Testis (tissue), 3 donors: ENCODE data around the gene COQ8B. TPM values are rescaled to one million over a fixed set of nuclear protein-coding genes. Genes with fewer than 3 reads are reported as not detected.
"Not testable (repeated sequence)": the region's sequence is repeated elsewhere in the genome, so short reads cannot be mapped to it uniquely, and the experiment has no call there.

Experiments
- DNase-seq: peaks from one replicate; pipeline ENCODE4 v3.0.0-alpha.2; 2019
- H3K27ac ChIP-seq, 2 donors: fragments of 200-600 bp; sonication (generic); one replicate each; pipeline ENCODE4 v1.5.1; 2019
- H3K27me3 ChIP-seq: fragments of 200-600 bp; sonication (generic); one replicate; pipeline ENCODE4 v1.5.1; 2019
- H3K36me3 ChIP-seq: fragments of 200-600 bp; sonication (generic); one replicate; pipeline ENCODE4 v1.5.1; 2017; ENCODE audit warnings: low read depth; ENCODE audit errors: missing control alignments
- H3K4me1 ChIP-seq: fragments of 200-600 bp; sonication (generic); one replicate; pipeline ENCODE4 v1.5.1; 2019
- H3K4me3 ChIP-seq, 2 donors: fragments of 200-600 bp; sonication (generic); one replicate each; pipeline ENCODE4 v1.5.1; 2017 to 2019
- H3K9me3 ChIP-seq: fragments of 200-600 bp; sonication (generic); one replicate; pipeline ENCODE4 v1.5.1; 2017
- POLR2A ChIP-seq: fragments of 450-650 bp; IDR thresholded peaks from one replicate; pipeline ENCODE4 v1.6.1; 2017; ENCODE audit warnings: antibody characterized with exemption, mild to moderate bottlenecking, moderate library complexity
- WGBS, 2 donors: methylation state at CpG; one replicate each; pipeline ENCODE4 v1.1.5; 2018; 5-methylcytosine and 5-hydroxymethylcytosine counted together
- intact Hi-C: fragments of 100-400 bp; cut with DNase I; formaldehyde crosslinking; loops from one replicate; pipeline ENCODE4 v1.15.1; 2023; ENCODE audit warnings: low total_unique reads
- polyA plus RNA-seq: library from polyadenylated mRNA; stranded (reverse); fragments of 350-450 nt; fragmentation: Illumina TruSeq; extraction: RNeasy Lipid Tissue Mini Kit (QIAGEN cat#74804); gene quantifications from one replicate; pipeline ENCODE4 v1.2.3, GENCODE V29; 2014; ENCODE audit warnings: low read depth, low replicate concordance; ENCODE audit not compliant: insufficient read depth
- total RNA-seq, 2 donors: library from RNA; depleted of rRNA; stranded (reverse); fragments of >200 nt; gene quantifications; one replicate each; pipeline ENCODE4 v1.2.3, GENCODE V29; 2016
- TF ChIP-seq, protein P1 (sequence below), 3 experiments: fragments of 450-650 bp in 2 of 3; fragments of 200-600 bp in 1 of 3; sonication (generic) in 1 of 3; IDR thresholded peaks; one replicate each; pipeline ENCODE4 v1.5.1; 2016 to 2019; ENCODE audit warnings: antibody characterized with exemption in 3 of 3, mild to moderate bottlenecking in 2 of 3, moderate library complexity in 1 of 3

The COQ8B gene
- total and polyA plus RNA-seq, 3 donors from 2014 or later = 43.8 to 71.7 (median 56.6) TPM

- peaks cover 14% of the 10 kb centered on the region for H3K4me1 ChIP-seq
- H3K4me3 ChIP-seq = peak overlapping the region in 1 of 2 donors; percentile 13
- no peaks in the 10 kb centered on the region for H3K27me3 ChIP-seq
- TF ChIP-seq POLR2A = no peak
- TF ChIP-seq, protein P1, sequence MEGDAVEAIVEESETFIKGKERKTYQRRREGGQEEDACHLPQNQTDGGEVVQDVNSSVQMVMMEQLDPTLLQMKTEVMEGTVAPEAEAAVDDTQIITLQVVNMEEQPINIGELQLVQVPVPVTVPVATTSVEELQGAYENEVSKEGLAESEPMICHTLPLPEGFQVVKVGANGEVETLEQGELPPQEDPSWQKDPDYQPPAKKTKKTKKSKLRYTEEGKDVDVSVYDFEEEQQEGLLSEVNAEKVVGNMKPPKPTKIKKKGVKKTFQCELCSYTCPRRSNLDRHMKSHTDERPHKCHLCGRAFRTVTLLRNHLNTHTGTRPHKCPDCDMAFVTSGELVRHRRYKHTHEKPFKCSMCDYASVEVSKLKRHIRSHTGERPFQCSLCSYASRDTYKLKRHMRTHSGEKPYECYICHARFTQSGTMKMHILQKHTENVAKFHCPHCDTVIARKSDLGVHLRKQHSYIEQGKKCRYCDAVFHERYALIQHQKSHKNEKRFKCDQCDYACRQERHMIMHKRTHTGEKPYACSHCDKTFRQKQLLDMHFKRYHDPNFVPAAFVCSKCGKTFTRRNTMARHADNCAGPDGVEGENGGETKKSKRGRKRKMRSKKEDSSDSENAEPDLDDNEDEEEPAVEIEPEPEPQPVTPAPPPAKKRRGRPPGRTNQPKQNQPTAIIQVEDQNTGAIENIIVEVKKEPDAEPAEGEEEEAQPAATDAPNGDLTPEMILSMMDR (IDR thresholded peaks at IDR 0.05) = no peak
- intact Hi-C loops = no loop called here
- WGBS, 2 donors = 44 to 73% methylated on average over 8 of the region's 8 CpGs
- no peak overlapping the region for H3K27ac ChIP-seq
- no peaks in the 10 kb centered on the region for H3K36me3 ChIP-seq
- no peaks in the 10 kb centered on the region for H3K9me3 ChIP-seq
- no peak for DNase-seq
These were observed 65.9 kb downstream of the COQ8B start for GRCh38 chr19:40650749-40651305.

GRCh38 chr19:40649903-40650675 lies 66.6 kb downstream of the COQ8B start:
- H3K9me3 ChIP-seq, H3K36me3 ChIP-seq, intact Hi-C loops, H3K27me3 ChIP-seq, H3K27ac ChIP-seq: not testable (repeated sequence)
- peak overlapping the region in 1 of 2 donors; percentile 13 for H3K4me3 ChIP-seq
- WGBS, 2 donors = 61 to 69% methylated on average over 9 of the region's 9 CpGs
- peak; percentile 75 for DNase-seq
- H3K4me1 ChIP-seq = peaks cover 20% of the 10 kb centered on the region

- peak overlapping the region in 1 of 2 donors; percentile 72 for H3K27ac ChIP-seq
- H3K27me3 ChIP-seq = no peaks in the 10 kb centered on the region
- peaks cover 23% of the 10 kb centered on the region for H3K4me1 ChIP-seq
- H3K36me3 ChIP-seq = no peaks in the 10 kb centered on the region
- 57 to 68% methylated on average over 5 of the region's 5 CpGs for WGBS, 2 donors
- no peaks in the 10 kb centered on the region for H3K9me3 ChIP-seq
- no peak overlapping the region for H3K4me3 ChIP-seq
- no peak for DNase-seq
- intact Hi-C loops = no loop called here
- TF ChIP-seq, protein P1 (IDR thresholded peaks at IDR 0.05) = no peak
- no peak for TF ChIP-seq POLR2A
These were observed 69.9 kb downstream of the COQ8B start for GRCh38 chr19:40646743-40647254.

DNA sequence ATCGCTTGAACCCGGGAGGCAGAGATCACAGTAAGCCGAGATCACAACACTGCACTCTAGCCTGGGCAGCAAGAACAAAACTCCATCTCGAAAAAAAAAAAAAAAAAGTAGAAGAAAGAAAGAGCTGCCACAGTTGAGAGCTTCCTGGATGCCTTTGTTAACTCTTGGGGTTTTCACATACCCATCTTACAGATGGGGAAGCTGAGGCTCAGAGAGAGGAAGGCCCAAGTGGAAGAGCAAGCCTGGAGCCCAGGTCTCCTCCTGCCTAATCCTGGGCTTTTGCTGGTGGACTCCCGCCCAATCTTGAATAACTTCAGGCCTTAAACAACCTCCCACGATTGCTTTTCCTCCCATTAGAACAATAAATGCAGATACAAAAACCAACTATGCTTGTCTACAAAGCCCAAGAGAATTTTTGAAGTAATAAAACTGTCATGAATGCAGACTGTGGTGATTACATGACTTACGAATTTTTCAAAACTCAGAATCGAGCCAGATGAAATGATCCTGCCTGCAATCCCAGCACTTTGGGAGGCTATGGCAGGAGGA lies 73.9 kb downstream of the COQ8B start:
- Histone ChIP-seq H3K9me3 (no peaks in the 10 kb centered on the region), H3K27ac (peak overlapping the region in 1 of 2 donors; percentile 71), H3K36me3 (no peaks in the 10 kb centered on the region), H3K4me1 (peaks cover 31% of the 10 kb centered on the region), H3K4me3 (no peak overlapping the region), H3K27me3 (no peaks in the 10 kb centered on the region)
- no peak for DNase-seq
- intact Hi-C loops = no loop called here
- WGBS, 2 donors = 73 to 75% methylated on average over 8 of the region's 8 CpGs
- TF ChIP-seq, protein P1 (IDR thresholded peaks at IDR 0.05) = no peak
- no peak for TF ChIP-seq POLR2A

DNA sequence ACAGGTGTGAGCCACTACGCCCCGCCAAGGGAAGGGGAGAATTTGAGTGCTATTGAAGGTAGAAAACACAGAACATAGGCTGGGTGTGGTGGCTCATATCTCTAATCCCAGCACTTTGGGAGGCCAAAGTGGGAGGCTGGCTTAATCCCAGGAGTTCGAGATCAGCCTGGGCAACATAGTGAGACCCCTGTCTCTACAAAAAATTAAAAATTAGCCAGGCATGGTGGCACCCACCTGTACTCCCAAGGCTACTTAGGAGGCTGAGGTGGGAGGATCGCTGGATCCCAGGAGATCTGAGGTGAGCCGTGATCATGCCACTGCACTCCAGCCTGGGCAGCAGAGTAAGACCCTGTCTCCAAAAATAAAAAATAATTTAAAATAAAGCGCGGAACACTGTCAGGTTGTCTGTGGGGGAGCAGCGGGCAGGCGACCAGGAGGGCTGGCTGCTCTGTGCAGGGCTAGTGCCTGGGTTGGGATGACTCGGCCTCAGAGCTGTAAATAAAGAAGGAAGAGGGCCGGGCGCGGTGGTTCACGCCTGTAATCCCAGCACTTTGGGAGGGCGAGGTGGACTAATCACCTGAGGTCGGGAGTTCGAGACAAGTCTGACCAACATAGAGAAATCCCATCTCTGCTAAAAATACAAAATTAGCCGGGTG lies 74.5 kb downstream of the COQ8B start:
- Histone ChIP-seq H3K4me3 (no peak overlapping the region), H3K27ac (peak overlapping the region in 1 of 2 donors; percentile 71), H3K27me3 (no peaks in the 10 kb centered on the region), H3K4me1 (peaks cover 31% of the 10 kb centered on the region), H3K9me3 (no peaks in the 10 kb centered on the region), H3K36me3 (no peaks in the 10 kb centered on the region)
- intact Hi-C loops = no loop called here
- no peak for TF ChIP-seq POLR2A
- TF ChIP-seq, protein P1 (IDR thresholded peaks at IDR 0.05) = no peak
- 91 to 95% methylated on average over 18 of the region's 18 CpGs for WGBS, 2 donors
- no peak for DNase-seq
